Gastroesophageal sphincter (tissue), 4 donors: Measurements from ENCODE around the gene LRP10. TPM values are rescaled to one million over a fixed set of nuclear protein-coding genes. Genes with fewer than 3 reads are reported as not detected.
A peak's percentile ranks its signal among the peaks of the same experiment; 100 is the strongest.

ENCODE experiments used
- ATAC-seq: fragments of 150-250 bp; one replicate; pipeline ENCODE4 v1.9.1; 2016; ENCODE audit warnings: mild to moderate bottlenecking, moderate library complexity
- H3K27ac ChIP-seq, 4 donors: fragments of 200-600 bp; sonication (generic) in 3 of 4; 1 replicate in 3 of 4; 2 replicates in 1 of 4; pipeline ENCODE4 v1.5.1; 2016 to 2019
- H3K27me3 ChIP-seq: fragments of 200-600 bp; sonication (generic); one replicate; pipeline ENCODE4 v1.5.1; 2019
- H3K36me3 ChIP-seq, 2 donors: fragments of 200-600 bp; sonication (generic); one replicate each; pipeline ENCODE4 v1.5.1; 2019; ENCODE audit warnings: control low read depth in 1 of 2
- H3K4me1 ChIP-seq, 3 donors: fragments of 200-600 bp; sonication (generic); 1 replicate in 2 of 3; 2 replicates in 1 of 3; pipeline ENCODE4 v1.5.1; 2016 to 2019; ENCODE audit warnings: control low read depth in 2 of 3
- H3K4me3 ChIP-seq, 2 donors: fragments of 200-600 bp; sonication (generic); one replicate each; pipeline ENCODE4 v1.5.1; 2019; ENCODE audit warnings: mild to moderate bottlenecking in 1 of 2, moderate library complexity in 1 of 2
- H3K9me3 ChIP-seq, 3 donors: fragments of 200-600 bp; sonication (generic); one replicate each; pipeline ENCODE4 v1.5.1; 2017 to 2019; ENCODE audit warnings: control low read depth in 2 of 3
- CTCF ChIP-seq, 4 experiments: fragments of 200-600 bp in 2 of 4; fragments of 450-650 bp in 2 of 4; sonication (generic) in 1 of 4; IDR thresholded peaks; one replicate each; pipeline ENCODE4 v1.5.1; 2017 to 2019; ENCODE audit warnings: antibody characterized with exemption in 4 of 4, mild to moderate bottlenecking in 2 of 4, moderate library complexity in 2 of 4
- EP300 ChIP-seq: sonication (generic); formaldehyde crosslinking; IDR thresholded peaks from one replicate; pipeline ENCODE4 v1.6.1; 2017; ENCODE audit warnings: antibody characterized with exemption, mild to moderate bottlenecking
- POLR2A ChIP-seq, 2 donors: fragments of 450-650 bp; IDR thresholded peaks; one replicate each; pipeline ENCODE4 v1.6.1; 2017; ENCODE audit warnings: antibody characterized with exemption in 2 of 2, mild to moderate bottlenecking in 2 of 2, moderate library complexity in 1 of 2
- POLR2AphosphoS5 ChIP-seq: sonication (generic); formaldehyde crosslinking; IDR thresholded peaks from one replicate; pipeline ENCODE4 v1.6.1; 2017; ENCODE audit warnings: antibody characterized with exemption
- WGBS, 2 donors: methylation state at CpG; one replicate each; pipeline ENCODE4 v1.1.5; 2018; ENCODE audit warnings: low coverage in 1 of 2; 5-methylcytosine and 5-hydroxymethylcytosine counted together
- total RNA-seq, 4 donors: library from RNA; depleted of rRNA; stranded (reverse); fragments of >200 nt; gene quantifications; one replicate each; pipeline ENCODE4 v1.1.0, GENCODE V29; 2016

The LRP10 gene
- total RNA-seq, 4 donors from 2014 or later: 123 to 257 (median 163) TPM

DNA sequence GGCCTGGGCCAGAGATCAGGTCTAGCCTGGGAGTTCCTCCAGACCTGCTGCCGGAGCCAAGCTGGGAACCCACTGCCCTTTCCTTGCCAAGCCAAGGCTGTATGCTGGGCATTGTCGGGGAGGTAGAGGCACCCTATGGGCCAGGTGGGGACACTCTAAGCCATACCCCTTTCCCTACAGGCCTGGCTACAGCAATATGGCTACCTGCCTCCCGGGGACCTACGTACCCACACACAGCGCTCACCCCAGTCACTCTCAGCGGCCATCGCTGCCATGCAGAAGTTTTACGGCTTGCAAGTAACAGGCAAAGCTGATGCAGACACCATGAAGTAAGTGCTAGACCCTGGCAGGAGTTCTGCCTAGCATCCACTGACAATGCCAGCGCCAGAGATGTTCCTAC is 30.2 kb upstream of the LRP10 start:
- H3K4me1 ChIP-seq: peaks cover 0 to 86% (median 17%) of the 10 kb centered on the region in 3 donors
- peak overlapping the region in 3 of 4 donors; percentile 39 to 90 (median 51) for H3K27ac ChIP-seq
- ATAC-seq: no peak
- 67 to 78% methylated on average over 1 to 3 of the region's 9 CpGs for WGBS, 2 donors
- H3K9me3 ChIP-seq: no peaks in the 10 kb centered on the region
- H3K36me3 ChIP-seq: peaks cover 0 to 57% of the 10 kb centered on the region in 2 donors
- no peak overlapping the region for H3K4me3 ChIP-seq
- no peaks in the 10 kb centered on the region for H3K27me3 ChIP-seq
- TF ChIP-seq POLR2AphosphoS5: no peak
- TF ChIP-seq CTCF (IDR thresholded peaks at IDR 0.05): no peak
- no peak for TF ChIP-seq POLR2A (IDR thresholded peaks at IDR 0.05)
- no peak for TF ChIP-seq EP300

GRCh38 chr14:22841769-22842168 is 29.8 kb upstream of the LRP10 start:
- Histone ChIP-seq H3K27ac (peak overlapping the region in 3 of 4 donors; percentile 39 to 90 (median 51)), H3K27me3 (no peaks in the 10 kb centered on the region), H3K4me3 (no peak overlapping the region), H3K9me3 (no peaks in the 10 kb centered on the region), H3K36me3 (peaks cover 0 to 62% of the 10 kb centered on the region in 2 donors), H3K4me1 (peaks cover 0 to 90% (median 21%) of the 10 kb centered on the region in 3 donors)
- TF ChIP-seq POLR2AphosphoS5 (no peak), POLR2A (IDR thresholded peaks at IDR 0.05) (no peak), CTCF (IDR thresholded peaks at IDR 0.05) (no peak), EP300 (no peak)
- ATAC-seq: no peak
- WGBS, 2 donors: 85% methylated on average over 5 of the region's 8 CpGs; no CpG with 5 or more reads in 1 of the 2 donors

- peaks cover 0 to 97% (median 28%) of the 10 kb centered on the region in 3 donors for H3K4me1 ChIP-seq
- TF ChIP-seq POLR2A (IDR thresholded peaks at IDR 0.05): no peak
- TF ChIP-seq EP300: no peak
- TF ChIP-seq CTCF (IDR thresholded peaks at IDR 0.05): no peak
- TF ChIP-seq POLR2AphosphoS5: no peak
- 80 to 100% methylated on average over 1 to 14 of the region's 28 CpGs for WGBS, 2 donors
- no peak for ATAC-seq
- H3K27me3 ChIP-seq: no peaks in the 10 kb centered on the region
- H3K9me3 ChIP-seq: no peaks in the 10 kb centered on the region
- peak overlapping the region in 3 of 4 donors; percentile 27 to 90 (median 51) for H3K27ac ChIP-seq
- H3K4me3 ChIP-seq: no peak overlapping the region
- H3K36me3 ChIP-seq: peaks cover 0 to 66% of the 10 kb centered on the region in 2 donors
Measured at GRCh38 chr14:22842211-22843122, 29.1 kb upstream of the LRP10 start.

DNA sequence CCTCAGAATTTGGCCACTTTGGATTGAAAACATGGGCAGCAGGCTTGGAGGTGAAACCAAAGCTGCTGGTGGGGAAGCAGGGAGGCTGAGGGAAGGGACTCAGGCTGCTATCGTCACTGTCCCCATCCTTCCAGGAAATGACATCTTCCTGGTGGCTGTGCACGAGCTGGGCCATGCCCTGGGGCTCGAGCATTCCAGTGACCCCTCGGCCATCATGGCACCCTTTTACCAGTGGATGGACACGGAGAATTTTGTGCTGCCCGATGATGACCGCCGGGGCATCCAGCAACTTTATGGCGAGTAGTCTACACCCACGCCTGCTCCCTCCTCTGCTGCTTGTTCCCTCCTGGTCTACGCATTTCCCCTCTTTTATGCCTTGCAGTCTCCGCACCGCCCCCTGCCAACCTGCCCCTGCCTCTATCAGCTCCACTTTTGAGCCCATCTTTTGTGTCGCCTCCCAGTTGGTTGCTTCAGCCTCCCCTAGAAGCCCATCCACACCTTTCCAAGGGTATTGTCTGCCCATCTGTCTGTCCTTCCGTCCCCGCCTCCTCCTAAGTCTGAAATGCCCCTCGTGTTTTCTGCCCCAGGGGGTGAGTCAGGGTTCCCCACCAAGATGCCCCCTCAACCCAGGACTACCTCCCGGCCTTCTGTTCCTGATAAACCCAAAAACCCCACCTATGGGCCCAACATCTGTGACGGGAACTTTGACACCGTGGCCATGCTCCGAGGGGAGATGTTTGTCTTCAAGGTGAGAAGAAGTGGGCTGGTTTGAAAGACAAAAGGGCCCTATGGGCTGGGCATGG is 28.2 kb upstream of the LRP10 start:
- TF ChIP-seq EP300 (no peak), CTCF (IDR thresholded peaks at IDR 0.05) (no peak), POLR2A (IDR thresholded peaks at IDR 0.05) (no peak), POLR2AphosphoS5 (no peak)
- Histone ChIP-seq H3K4me1 (peaks cover 0 to 98% (median 37%) of the 10 kb centered on the region in 3 donors), H3K27ac (peak overlapping the region in 3 of 4 donors; percentile 27 to 90 (median 51)), H3K27me3 (no peaks in the 10 kb centered on the region), H3K36me3 (peaks cover 0 to 66% of the 10 kb centered on the region in 2 donors), H3K4me3 (no peak overlapping the region), H3K9me3 (no peaks in the 10 kb centered on the region)
- no peak for ATAC-seq
- WGBS, 2 donors: 84 to 85% methylated on average over 12 to 16 of the region's 21 CpGs
